Endometrium (tissue), 2 donors: ENCODE data around the gene SLC35B2.

Source experiments
- FAIRE-seq: peaks from 2 replicates; lab custom pipeline; 2012; peaks lifted over from hg19 to GRCh38; lab: Jason Lieb, UNC
- donor health status: control.
- donor health status: control.

SLC35B2 gene

DNA sequence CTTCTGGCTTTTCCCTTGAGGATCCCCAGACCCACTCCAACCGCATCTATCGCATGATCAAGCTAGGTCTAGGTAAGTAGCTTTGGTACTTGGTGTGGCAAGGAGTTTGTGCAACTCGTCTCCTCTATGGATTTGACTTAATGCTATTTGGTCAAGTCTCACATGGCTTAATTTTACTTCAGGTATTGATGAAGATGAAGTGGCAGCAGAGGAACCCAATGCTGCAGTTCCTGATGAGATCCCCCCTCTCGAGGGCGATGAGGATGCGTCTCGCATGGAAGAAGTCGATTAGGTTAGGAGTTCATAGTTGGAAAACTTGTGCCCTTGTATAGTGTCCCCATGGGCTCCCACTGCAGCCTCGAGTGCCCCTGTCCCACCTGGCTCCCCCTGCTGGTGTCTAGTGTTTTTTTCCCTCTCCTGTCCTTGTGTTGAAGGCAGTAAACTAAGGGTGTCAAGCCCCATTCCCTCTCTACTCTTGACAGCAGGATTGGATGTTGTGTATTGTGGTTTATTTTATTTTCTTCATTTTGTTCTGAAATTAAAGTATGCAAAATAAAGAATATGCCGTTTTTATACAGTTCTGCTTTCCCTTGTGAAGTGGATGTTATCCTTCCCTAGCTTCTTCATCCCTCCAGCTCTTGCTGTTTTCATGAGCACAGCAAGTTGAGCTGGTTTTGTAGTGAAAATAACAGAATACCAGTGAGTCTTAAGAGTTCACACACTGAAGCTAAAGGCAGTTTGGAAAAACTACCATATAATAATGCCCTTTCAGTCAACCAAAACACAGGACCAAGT lies 3.8 kb downstream of the SLC35B2 start:
- FAIRE-seq, result no peak

DNA sequence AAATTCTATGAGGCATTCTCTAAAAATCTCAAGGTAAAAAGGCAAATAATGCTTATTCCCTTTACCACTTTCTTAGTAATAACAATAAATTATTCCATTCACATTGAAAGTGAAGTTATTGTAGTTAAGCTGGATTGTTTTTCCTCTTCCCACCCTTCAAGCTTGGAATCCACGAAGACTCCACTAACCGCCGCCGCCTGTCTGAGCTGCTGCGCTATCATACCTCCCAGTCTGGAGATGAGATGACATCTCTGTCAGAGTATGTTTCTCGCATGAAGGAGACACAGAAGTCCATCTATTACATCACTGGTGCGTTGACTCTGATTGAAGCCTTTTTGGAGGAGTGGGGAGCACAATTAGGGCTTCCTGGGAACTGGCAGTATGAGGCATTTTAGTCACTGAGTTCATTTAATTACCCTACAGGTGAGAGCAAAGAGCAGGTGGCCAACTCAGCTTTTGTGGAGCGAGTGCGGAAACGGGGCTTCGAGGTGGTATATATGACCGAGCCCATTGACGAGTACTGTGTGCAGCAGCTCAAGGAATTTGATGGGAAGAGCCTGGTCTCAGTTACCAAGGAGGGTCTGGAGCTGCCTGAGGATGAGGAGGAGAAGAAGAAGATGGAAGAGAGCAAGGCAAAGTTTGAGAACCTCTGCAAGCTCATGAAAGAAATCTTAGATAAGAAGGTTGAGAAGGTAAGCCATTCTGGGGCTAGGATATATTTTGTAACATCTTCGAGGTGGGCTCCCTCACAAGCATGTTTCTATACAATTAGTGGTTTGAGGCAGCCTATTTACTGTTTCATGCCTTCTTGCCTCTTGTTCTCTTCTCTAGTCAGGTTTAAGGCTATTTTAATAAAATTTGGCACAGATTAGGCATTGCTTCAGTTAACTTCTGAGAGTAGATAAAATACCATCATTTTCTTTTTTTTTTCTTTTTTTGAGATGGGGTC lies 5.5 kb downstream of the SLC35B2 start:
- no peak for FAIRE-seq

DNA sequence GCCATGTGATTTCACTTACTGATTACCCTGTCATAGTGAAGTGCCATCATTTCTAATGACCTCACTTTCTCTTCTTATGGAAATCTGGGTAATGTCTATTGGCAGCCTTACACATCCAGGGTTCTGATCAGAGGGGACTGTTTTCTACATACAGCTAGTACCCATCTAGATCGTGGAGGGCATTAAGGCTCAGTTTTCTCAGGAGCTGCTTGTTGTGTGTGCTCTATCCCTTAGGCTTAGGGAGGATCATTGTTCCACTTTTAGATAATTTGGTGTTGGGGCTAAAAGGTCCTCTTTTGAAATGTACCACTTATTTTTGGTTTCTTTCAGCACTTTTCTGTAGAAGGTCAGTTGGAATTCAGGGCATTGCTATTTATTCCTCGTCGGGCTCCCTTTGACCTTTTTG lies 6.6 kb downstream of the SLC35B2 start:
- no peak for FAIRE-seq

DNA sequence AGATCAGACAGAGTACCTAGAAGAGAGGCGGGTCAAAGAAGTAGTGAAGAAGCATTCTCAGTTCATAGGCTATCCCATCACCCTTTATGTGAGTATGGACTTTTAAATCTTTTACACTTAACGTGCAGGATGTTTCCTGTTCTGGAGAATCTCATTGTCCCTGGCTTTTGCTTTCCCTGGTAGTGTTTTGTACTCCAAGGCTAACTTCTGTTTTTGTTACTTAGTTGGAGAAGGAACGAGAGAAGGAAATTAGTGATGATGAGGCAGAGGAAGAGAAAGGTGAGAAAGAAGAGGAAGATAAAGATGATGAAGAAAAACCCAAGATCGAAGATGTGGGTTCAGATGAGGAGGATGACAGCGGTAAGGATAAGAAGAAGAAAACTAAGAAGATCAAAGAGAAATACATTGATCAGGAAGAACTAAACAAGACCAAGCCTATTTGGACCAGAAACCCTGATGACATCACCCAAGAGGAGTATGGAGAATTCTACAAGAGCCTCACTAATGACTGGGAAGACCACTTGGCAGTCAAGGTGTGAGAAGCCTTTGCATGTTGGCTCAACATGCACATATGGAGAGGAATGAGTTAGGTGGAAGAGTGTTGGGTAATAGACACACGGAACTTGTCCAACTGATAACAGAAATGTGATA lies 7.1 kb downstream of the SLC35B2 start:
- no peak for FAIRE-seq

DNA sequence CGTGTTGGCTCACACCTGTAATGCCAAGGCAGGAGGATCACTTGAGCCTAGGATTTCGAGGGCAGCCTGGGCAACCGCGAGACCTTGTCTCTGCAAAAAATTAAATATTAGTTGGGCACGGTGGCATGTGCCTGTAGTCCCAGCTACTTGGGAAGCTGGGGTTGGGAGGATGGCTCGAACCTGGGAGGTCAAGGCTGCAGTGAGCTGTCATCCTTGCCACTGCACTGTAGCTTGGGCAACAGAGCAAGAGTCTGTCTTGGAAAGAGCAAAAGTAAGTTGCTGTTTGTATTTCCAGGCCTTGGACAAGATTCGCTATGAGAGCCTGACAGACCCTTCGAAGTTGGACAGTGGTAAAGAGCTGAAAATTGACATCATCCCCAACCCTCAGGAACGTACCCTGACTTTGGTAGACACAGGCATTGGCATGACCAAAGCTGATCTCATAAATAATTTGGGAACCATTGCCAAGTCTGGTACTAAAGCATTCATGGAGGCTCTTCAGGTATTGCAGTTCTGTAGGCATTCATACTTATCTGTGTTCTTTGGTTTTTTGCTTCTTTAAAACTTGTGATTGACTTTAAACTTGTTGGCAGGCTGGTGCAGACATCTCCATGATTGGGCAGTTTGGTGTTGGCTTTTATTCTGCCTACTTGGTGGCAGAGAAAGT lies 8.1 kb downstream of the SLC35B2 start:
- FAIRE-seq, result no peak

DNA sequence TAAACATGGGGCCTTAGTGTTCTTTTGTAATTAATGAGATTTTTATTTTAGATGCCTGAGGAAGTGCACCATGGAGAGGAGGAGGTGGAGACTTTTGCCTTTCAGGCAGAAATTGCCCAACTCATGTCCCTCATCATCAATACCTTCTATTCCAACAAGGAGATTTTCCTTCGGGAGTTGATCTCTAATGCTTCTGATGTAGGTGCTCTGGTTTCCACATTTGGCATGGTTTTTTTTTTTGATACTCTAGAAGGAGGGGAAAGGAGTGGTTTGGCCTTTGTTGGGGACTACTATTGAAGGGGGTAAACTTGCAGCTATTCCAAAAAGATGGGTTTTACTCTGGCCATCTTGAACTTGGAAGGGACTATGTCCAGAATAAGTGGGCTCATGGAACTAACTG lies 8.7 kb downstream of the SLC35B2 start:
- no peak for FAIRE-seq

DNA sequence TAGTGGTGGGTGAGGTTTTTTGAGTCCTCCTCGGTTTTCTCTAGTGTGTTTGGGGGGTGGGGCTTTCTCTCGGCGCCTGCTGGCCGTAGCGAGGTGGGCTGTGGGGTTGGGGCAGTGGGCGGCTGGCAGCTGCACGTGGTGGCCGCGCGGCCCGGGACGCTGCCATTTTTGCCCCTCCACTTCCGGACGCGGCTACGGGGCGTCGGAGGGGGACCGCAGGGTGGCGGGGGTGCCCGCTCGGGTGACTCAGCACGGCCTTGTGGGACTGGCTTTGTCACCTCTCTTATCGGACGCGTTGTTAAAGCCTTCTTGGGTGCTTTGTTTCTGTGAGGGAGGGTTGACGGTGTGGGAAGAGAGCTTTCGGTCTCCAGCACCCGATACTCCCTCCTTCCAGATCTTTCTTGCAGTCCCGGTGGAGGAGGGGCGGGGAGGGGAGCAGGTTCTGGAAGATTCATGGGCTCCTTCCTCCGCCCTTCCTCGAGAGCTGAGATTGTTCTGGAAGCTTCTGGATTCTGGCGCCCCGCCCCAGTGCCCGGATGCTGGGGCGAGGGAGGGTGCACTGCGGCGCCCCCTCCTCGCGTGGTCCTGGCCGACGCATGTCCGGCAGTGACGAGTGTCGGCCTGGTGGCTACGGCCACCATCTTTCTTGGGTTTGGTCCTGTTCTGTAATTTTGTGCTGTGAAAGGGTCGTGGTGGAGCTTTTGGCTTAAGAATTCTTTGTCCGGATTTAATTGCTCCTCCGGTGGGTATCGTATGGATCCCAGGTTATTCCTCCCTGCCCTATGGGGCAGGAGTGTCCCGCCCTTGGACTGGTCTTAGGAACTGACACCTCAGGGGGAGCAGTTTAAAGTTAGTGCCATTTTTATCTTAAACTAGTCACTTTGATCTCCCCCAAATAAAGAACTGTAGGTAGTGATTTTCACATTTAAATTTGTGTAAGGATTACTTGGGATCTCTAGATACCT lies 9.7 kb downstream of the SLC35B2 start:
- FAIRE-seq, result no peak

DNA sequence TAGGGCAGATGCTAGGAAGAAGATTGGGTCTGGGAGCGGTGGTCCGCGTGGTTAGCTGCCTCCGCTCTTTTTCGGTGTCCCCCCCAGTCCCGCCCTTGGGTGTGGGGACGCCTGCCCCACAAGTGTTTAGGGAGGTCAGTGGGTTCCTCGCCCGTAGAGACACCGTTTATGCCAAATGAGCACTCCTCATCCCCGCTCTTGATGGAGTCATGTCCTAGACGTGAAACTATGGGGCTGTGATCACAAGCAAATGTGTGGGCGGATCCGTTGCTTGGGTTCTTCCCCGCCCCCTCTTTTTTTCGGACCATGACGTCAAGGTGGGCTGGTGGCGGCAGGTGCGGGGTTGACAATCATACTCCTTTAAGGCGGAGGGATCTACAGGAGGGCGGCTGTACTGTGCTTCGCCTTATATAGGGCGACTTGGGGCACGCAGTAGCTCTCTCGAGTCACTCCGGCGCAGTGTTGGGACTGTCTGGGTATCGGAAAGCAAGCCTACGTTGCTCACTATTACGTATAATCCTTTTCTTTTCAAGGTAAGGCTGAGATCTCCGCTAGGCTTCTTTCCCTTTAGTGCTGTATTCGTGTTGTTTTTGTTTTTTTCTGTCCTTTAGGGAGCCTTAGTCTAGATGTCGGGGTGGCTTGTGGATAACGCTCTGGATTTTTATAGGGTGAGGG lies 10.5 kb downstream of the SLC35B2 start, which contains the start of gene HSP90AB1:
Gene HSP90AB1 (plus strand): TSS at position 439 of the 675 bp plus-strand sequence. CDS start 1,529 bp downstream, outside the sequence.
- no peak for FAIRE-seq

DNA sequence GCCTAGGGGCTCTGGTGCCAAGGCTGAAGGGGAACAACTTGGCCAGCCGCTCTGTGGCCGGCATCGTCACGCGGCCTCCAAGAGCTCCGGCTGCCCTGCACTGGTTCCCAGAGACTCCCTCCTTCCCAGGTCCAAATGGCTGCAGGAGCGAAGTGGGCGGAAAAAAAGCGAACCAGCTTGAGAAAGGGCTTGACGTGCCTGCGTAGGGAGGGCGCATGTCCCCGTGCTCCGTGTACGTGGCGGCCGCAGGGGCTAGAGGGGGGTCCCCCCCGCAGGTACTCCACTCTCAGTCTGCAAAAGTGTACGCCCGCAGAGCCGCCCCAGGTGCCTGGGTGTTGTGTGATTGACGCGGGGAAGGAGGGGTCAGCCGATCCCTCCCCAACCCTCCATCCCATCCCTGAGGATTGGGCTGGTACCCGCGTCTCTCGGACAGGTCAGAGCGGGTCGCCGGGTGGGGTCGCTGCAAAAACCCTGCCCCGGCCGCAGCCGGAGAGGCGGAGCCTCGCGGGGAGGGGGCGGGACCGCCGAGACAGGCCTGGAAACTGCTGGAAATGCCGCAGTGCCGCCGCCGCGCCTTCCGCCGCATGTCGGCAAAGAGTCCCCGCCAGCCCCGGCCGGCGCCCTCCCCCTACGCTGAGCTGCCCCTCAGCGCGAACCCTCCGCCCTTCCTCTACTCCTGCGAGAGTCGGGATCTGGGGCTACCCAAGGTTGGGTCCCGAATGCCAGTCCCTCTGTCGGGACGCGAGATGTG lies 11.2 kb downstream of the SLC35B2 start:
- no peak for FAIRE-seq

DNA sequence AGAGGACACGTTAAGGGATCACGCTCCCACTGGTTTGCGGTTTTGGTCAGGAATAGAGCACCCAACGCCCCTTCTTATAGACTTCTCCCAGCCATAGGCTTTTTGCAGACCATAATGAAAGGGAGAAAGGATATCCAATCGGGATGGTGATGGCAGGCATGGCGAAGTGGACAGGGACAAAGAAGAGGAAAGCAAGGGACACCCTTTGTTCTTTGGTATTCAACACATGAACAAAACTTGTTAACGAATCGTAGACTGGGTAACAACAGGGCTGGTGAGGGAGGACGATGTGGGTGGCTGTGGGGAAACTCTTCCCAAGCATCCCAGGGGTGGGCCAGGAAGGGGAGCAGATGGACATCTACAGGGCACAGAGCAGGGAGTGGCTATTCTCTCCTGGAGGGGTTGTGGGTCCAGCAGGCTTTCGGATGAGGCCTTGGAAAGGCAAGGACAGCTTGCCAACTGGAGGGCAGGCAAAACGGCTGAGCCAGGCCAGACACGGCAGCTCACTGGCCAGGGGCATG lies 11.9 kb downstream of the SLC35B2 start:
- no peak for FAIRE-seq

DNA sequence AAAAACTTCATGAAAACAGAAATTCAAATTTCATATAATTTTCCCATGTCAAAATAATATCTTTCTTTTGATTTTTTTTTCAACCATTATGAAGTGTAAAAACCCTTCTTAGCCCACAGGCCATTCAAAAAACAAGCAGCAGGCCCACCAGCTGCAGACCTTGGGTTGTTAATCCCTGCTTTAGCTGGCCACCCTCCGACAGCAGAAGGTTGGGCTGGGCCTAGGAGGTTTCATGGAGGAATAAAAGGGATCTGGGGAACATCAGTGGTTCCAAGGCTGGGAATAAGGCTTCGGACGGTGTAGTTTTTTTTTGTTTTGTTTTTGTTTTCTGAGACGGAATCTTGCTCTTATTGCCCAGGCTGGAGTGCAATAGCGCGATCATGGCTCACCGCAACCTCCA lies 14.0 kb downstream of the SLC35B2 start:
- FAIRE-seq, result no peak

DNA sequence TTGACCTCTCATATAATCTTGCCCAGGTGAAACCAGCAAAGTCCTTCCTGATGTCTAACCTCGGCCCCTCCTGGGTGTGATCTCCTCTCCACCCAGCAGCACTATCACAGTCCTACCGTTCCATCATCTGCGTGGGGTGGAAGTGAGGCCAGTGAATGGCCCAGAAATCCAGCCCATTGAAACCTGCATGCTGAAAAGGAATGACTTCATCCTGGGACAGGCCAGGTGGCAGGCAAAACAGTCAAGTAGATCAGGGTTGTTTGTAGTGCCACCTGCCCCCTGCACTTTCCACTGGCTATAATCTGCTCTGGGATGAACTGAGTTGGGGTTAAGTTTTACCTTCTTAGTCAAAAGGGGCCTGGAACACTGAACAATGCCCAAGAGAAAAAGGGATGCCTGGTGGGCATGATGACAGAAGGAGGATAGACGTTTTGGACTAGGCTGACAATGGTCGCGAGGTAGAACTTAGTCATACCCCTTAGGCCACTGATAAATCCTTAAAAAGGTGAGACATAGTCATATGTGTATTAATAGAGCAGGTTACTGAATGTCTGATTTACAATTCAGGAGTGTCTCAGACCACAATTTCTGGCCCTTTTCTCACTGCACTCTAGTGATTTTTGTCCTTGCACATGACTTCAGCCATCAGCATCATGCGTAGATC lies 18.5 kb downstream of the SLC35B2 start:
- no peak for FAIRE-seq

DNA sequence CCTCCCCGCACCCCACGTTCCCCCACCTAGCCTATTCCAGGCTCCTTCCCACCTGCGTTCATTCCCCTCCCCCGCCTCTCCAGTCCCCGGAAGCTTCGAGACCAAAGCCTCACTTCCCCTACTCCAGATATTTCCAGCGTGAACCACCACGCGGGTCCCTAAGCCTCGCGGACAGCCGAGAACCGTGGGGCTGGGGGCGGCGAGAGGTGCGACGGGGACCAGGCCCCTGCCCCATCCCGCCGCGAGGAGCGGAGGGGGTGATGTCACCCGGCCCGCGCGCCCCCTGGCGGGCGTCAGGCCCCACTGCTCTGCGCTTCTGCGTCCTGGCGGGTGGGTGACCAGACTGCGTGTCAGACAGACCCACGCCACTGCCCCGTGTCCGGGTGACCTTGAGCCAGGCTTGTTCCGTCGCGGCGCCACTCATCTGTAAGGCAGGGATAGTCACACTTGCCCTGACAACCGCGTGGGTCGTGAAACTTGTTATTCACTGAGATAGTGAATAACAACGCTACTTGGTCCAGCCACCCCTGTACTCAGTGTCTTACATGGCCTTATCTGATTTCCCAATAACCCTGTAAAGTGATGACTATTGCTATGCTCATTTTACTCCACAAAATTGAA lies 19.4 kb downstream of the SLC35B2 start:
- no peak for FAIRE-seq

DNA sequence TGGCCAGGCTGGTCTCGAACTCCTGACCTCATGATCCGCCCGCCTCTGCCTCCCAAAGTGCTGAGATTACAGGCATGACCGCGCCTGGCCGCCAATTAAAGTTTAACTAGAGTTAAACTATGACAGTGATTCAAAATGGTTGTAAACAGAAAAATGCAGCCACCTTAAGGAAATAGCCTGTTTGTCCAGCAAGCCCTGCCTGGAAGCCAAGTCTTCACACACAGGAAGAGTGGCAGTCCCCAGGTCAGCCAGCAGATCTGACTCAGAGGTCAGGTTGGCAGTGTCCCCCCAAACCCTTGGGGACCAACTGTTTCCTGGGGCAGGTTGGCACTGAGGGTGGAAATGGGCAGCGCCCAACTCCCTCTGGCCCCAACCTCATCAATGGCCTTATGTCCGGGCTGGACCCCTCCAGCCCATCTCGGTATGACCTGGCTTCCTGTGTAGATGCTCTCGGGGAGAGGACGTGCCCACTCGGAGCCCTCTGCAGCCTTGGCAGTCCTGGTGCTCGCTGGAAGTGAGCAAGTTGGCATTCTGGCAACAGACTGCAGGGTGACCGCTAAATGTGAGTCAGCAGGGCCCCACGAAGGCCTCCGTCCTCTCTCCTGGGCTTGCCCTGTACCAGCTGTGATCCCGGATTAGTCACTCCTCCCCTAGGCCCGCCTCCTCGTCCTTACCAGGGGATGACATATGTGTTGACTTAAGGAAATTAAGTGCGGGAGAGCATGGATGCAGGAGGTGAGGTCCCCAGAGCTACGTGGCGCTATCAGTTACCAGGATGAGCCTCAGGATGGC lies 20.1 kb downstream of the SLC35B2 start:
- FAIRE-seq, result no peak

DNA sequence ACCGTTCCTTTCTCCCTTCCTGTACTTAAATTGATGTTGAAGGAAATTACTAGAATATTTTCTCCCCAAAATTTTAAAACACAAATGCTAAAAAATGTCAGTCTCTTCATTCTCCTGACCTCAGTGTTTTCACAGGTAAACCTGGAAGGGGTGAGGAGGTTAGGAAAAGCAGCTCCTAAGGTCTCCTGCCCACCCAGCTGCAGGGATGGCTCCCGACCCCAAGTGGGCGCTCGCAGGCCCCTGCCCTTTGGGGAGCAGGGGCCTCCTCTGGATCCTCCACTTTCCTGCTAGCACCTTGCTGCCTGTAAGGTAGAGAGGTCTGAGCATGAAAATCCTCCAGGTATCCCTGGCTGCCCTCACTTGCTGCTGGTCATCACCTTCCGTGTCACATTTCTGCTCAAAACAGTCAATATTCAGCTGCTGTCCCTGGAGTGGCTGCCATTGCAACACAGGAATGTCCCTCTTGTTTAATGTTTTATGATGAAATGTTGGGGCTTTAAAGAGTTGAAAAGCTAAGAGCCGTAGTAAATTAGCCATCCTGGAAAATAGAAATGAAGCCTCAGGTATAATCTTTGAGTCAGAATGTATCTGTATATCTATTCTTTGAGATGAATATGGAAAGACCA lies 21.3 kb downstream of the SLC35B2 start:
- FAIRE-seq, result no peak

DNA sequence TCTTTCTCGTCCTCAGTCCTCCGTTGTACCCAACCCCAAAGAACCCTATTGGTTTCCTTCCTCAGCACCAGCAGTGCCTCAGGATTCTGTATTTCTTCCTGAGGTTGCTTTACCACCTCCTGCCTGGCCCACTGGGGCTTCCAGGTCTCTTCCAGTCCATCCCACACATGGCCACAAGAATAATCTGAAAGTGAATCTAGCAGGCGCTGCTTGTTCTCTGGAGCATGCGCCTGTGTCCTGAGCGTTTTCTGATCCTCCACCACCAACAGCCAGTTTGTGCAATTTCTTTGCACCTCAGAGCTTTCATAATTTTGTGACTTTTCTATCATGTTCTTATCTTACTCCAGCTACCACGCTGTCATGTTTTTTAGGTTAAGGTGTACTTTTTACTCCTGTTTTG lies 22.1 kb downstream of the SLC35B2 start:
- FAIRE-seq, result no peak
